T-helper 2 cell treated with Interferon-gamma antibody and Interleukin-4, amounts not matched to agents 100 ng/mL and 5 ng/mL, for 36 hours (primary cell): ENCODE results near the gene CCL5. TPM values are rescaled to one million over a fixed set of nuclear protein-coding genes. Genes with fewer than 3 reads are reported as not detected.

Source experiments
- total RNA-seq: library from RNA; stranded (reverse); gene quantifications from 2 replicates; pipeline ENCODE4 v1.2.3, GENCODE V29; 2022

CCL5 gene
- total RNA-seq, 1 donor from 2014 or later = 48.3 TPM

Other genes starting within 250 kb of the CCL5 start
- gene RASL10B, start 148.7 kb downstream of the CCL5 start, total RNA-seq = 0.16 and 0.27 TPM in 2 replicates
- not detected in 2 replicates for gene GAS2L2, start 127.1 kb downstream of the CCL5 start, total RNA-seq
- gene C17orf50, start 119.5 kb downstream of the CCL5 start, total RNA-seq = not detected in 2 replicates
- gene MMP28, start 84.7 kb downstream of the CCL5 start, total RNA-seq = not detected in 2 replicates
- 284 and 294 TPM in 2 replicates for gene TAF15, start 70.9 kb downstream of the CCL5 start, total RNA-seq
- gene HEATR9, start 11.5 kb downstream of the CCL5 start, total RNA-seq = 0.20 and 0.45 TPM in 2 replicates
- 7.2 and 7.5 TPM in 2 replicates for gene RDM1, start 50.4 kb upstream of the CCL5 start, total RNA-seq
- gene LYZL6, start 63.4 kb upstream of the CCL5 start, total RNA-seq = not detected in 2 replicates
- not detected in 2 replicates for gene CCL16, start 101.1 kb upstream of the CCL5 start, total RNA-seq
- gene CCL14, start 106.4 kb upstream of the CCL5 start, total RNA-seq = not detected in 2 replicates
- not detected in 2 replicates for gene CCL15, start 121.2 kb upstream of the CCL5 start, total RNA-seq
- not detected in 2 replicates for gene CCL23, start 137.6 kb upstream of the CCL5 start, total RNA-seq
- not detected in 2 replicates for gene CCL18, start 183.9 kb upstream of the CCL5 start, total RNA-seq
- gene CCL3, start 209.8 kb upstream of the CCL5 start, total RNA-seq = 9.2 and 10.1 TPM in 2 replicates
- 7.5 and 8.0 TPM in 2 replicates for gene CCL4, start 223.5 kb upstream of the CCL5 start, total RNA-seq